AG09319 (cell line): ENCODE measurements around the gene LUZP1.

Source experiments
- DNase-seq: peaks from one replicate; pipeline ENCODE4 v3.0.0-alpha.2; 2010; ENCODE audit warnings: low read depth; ENCODE audit errors: extremely low read depth
- CTCF ChIP-seq: IDR thresholded peaks from 2 replicates; pipeline ENCODE4 v1.5.1; 2011; ENCODE audit warnings: low read depth, mild to moderate bottlenecking, inconsistent platforms, low read length, moderate library complexity

The LUZP1 gene

GRCh38 chr1:23080885-23081284 lies 87.8 kb downstream of the LUZP1 start:
- TF ChIP-seq CTCF, result no peak
- DNase-seq, result no peak

GRCh38 chr1:23079025-23079424 lies 89.6 kb downstream of the LUZP1 start:
- no peak for TF ChIP-seq CTCF
- DNase-seq, result no peak

GRCh38 chr1:23074012-23074411 lies 94.6 kb downstream of the LUZP1 start:
- no peak for TF ChIP-seq CTCF
- no peak for DNase-seq

- no peak for DNase-seq
- no peak for TF ChIP-seq CTCF
Measured at GRCh38 chr1:23069675-23070074, 99.0 kb downstream of the LUZP1 start.

- DNase-seq, result no peak
- no peak for TF ChIP-seq CTCF
Measured at GRCh38 chr1:23069149-23069548, 99.5 kb downstream of the LUZP1 start.

- TF ChIP-seq CTCF, result no peak
- no peak for DNase-seq
Measured at GRCh38 chr1:23066075-23066474, 102.6 kb downstream of the LUZP1 start.

GRCh38 chr1:23065385-23065784 lies 103.3 kb downstream of the LUZP1 start:
- no peak for DNase-seq
- TF ChIP-seq CTCF, result no peak
